GM19467 (cell line): ENCODE measurements around the gene FAM168B.

ENCODE experiments used
- ATAC-seq: cut with Tn5 transposase; IDR thresholded peaks from one replicate; pipeline ENCODE4 v1.9.1; 2021; ENCODE audit warnings: mild to moderate bottlenecking, moderate library complexity; ENCODE audit not compliant: unreplicated experiment

Gene FAM168B

DNA sequence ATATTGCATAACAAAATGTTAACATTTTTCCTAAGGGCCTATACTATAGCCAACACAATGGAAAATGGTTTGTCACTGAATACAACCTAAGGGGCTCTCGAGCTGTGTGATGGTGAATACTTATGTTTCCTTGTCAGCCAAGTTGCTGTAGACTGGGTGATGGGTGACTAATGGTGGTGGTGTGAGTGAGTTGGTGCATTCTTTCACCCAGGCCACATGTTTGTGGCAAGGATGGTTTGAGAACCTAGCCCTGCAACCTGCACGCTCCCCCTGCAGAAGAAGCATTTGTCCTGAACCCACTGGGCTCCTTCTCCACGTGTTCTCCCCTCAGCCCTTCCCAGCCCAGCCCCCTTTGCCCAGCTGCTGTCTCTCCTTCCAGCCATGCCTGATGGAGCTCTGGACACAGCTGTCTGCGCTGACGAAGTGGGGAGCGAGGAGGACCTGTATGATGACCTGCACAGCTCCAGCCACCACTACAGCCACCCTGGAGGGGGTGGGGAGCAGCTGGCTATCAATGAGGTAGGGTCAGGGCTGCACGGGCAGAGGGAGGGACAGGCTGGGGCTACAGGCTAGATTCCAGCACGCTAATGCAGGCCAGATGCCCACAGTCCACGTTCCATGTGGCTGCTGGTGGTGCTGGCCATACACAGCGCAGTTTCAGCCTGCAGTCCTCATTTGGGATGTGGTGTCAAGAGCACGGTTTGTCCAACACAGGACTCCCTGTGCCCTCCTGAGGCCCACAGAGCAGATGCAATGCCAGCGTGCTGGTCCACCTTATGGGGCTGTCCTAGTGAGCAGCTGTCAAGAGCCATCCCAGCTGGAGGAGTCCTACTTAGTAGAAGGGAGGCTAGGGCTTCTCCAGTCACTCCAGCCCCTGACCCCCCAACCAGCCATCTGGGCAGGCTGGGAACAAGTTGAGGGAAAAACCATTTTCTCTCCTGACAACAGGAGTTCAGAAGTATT is 65.4 kb downstream of the FAM168B start:
- no peak for ATAC-seq

DNA sequence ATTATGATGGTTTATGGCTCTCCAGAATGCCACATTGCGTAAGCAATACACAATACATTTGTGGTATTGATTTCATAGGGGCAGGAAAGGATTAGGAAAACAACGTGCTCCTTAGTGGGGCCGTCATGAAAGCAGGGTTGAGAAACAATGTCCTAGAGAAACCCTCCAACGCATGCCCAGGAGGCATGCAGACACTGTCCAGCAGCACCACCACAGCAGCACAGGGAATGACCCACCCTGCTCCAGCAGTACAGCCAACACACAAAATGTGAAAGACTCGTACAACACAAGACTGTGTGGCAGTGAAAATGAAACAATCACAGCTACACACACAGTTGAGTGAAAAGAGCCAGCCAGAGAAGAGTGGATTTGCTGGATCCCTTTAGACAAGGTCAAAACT is 66.3 kb downstream of the FAM168B start:
- no peak for ATAC-seq

DNA sequence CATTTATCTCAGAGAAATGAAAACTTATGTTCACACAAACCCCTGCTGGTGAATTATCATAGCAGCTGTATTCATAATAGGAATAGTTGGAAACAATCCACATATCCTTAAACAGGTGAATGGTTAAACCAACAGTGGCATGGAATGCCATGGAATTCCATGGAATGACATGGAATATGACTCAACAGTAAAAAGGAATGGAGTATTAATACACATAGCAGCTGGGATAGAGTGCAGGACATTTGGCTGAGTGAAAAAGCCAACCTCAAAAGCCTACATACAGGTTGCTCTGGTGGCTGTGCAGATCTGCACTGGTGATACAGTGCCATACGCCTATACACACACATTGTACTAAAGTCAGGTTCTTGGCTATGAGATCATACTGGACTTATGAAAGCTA is 69.5 kb downstream of the FAM168B start:
- ATAC-seq, result no peak

DNA sequence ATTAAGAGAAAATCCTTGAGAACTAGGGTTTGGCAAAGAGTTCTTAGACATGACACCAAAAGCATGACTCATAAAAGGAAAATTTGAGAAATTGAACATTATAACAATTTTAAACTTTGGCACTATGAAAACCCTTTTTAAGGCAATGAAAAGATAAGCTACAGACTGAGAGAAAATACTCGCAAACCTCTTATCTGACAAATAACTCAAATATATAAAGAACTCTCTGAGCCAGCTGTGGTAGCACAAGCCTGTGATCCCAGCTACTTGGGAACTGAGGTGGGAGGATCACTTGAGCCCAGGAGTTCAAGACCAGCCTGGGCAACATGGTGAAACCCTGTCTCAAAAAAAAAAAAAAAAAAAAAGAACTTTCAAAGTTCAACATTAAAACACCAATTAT is 70.5 kb downstream of the FAM168B start:
- ATAC-seq, result no peak

DNA sequence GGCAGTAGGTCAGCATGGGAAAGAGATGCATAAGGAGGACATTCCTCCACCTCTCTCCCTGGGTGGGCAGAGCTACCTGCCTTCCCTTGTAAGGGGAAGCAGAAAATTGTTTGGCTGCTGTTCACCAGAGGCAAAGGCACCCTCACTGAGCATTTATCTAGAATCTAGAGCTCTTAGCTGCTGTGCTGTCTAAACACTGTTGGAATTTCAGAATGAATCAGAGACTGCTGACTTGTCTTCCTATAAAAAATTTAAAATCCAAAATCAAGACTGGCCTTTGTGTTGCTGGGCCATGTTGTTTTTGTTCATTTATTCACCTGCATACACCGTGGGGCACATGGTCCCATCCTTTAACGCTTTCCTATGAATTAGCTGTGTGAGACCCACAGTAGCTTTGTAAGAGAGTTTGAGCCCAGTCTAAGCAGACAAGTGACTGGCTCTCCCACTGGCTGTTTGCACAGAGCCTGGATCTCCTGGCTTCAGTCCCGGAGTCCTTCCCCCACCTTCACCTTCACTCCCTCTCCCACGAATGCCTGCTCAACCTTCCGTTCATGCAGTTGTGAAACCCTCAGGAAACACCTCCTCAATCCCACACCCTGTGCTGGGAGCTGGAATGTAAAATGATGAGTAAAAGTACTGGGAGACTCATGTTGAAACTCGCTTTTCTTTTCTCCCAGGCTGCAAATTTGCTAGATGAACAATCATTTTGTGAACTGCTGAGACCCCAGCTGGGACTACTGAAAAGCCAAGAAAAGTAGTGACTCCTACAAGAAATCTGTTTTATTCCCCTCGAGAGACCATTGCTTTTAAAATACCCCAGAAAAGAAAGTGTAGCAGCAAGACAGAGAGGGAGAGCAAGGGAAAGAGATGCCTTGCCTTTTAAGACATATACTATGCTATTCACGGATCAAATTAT is 76.2 kb downstream of the FAM168B start:
- ATAC-seq, result no peak

DNA sequence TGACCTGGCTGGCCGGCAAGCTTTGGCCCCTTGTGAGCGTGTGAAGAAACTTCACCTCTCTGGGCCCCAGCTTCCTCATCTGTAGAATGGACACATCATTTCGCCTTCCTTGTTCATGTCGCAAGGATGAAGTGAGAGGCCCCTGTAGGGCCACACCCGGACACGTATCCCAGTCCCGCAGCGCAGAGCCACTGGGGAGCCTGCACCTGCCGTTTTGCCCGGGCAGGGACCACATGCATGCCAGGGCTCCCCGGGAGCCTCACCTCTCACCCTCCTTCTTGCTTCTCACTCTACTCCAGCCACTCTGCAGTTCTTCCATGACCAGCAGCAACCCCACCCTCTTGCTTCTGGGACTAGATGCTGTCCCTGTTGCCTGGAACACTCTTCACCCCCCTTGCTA is 77.5 kb downstream of the FAM168B start:
- ATAC-seq, result no peak

DNA sequence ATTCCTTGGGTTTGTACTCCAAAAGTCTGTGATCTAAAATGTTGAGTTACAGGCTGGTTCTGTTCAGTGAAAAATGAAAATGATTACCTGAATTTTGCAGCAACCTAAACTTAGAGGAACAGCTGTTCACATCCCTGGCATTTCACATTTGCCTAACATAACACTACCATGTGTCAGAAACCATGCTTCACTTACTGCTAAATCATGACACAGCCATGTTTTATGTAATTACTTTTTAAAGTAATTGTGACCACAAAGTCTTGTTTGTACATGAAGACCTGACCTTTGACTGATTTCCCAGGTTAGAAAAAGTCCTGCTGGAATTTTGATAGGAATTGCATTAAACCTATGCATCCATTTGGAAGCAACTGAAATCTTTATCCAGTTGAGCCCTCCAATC is 79.1 kb downstream of the FAM168B start:
- ATAC-seq, result no peak

DNA sequence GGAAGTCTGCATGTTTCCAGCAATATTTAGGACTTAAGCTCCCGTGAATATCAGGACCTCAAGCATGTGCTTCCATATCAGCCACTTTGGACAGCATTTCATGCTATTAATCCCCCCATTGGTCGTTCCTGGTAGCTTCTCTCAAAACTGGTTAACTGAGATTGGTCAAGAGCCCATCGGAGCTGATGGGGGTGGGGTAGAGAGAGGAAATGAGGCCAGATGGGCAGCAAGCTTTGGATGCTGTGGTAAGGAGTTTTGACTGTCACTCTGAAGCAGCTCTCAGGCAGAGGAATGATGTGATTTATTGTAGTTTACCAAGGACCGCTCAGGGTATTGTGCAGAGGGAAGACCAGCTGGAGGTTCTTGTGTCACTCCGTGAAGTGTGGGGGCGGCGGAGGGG is 81.8 kb downstream of the FAM168B start:
- ATAC-seq, result no peak

DNA sequence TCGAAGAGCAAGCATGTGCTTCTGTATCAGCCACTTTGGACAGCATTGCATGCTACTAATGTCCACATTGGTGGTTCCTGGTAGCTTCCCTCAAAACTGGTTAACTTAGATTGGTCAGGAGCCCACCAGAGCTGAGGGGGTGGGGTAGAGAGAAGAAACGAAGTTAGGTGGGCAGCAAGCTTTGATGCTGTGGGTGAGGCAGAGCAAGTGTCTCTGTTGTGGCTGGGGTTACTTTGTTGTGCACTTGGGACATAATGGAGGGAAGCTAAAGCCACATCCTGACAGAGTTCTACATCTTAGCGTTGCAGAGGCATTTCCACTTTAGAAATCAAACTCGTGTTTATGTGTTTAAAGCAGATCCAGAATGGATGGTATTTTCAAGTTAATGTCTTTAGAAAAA is 82.7 kb downstream of the FAM168B start:
- ATAC-seq, result no peak

DNA sequence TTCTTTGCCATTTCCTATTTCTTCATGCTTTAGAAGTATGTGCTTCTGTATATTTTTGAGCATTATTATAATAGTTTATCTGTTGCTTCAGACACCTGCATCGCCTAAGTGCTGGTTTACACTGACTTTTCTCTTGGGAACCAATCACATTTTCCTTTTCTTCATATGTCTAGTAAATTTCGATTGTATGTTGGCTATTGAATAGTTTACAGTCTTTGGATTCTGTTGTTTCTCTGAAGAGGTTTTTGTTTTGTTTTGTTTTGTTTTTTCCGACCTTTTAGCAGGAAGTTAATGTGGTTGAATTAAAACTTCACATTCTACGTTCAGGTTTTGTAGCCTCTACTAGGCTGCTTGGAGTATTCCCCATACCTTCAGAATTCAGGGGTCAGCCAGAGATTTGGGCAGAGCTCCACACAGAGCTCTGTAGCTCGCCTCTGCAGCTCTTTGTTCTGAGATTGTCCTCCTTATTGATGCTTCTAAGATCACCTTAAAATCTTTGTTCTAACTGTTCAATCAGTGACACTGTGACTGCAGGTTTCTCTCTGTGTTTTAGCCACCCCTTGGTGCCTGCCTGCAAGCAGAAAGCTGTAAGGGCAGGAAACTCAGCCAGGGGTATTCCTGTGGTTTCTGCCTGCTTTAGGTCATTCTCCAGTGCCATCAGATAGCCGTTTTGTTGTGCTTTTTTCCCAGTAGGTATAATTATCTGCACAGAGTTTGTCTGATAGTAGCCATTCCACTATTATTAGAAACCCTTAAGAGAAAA is 83.4 kb downstream of the FAM168B start:
- no peak for ATAC-seq

DNA sequence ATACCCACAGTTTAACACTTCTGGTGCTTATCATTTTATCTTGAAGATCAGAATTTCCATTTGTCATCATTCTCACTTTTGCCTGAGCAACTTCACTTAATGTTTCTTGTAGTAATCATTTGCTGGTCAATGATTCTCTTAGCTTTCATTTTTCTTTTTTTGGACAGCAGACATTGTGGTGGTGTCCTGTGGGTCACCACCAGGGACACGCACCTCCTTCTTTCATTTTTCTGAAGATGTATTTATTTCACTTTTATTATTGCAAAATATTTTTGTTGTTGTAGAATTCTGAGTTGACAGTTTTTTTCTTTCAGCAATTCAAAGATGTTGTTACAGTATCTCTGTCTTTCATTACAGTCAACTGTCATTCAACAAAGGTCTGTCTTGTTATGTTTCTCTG is 84.3 kb downstream of the FAM168B start:
- ATAC-seq, result no peak

DNA sequence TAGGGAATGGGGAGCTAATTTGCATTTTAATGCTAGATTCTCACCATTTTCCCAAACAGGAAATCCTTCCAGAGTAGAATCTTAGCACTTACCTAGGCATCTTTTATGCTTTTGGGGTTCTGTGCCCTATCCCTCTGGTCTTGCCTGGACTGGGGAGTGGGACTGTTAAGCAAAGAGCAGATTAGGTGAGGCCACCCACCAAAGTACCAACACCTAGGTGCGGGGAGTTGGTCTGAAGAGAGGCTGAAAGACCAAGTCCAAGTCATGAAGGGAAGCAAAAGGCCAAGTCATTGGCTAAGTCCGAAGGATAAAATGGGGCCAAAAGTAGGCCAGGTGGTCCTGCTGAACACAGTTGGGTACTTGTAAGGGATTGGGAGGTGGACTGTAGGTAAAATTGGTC is 86.7 kb downstream of the FAM168B start:
- ATAC-seq, result no peak

DNA sequence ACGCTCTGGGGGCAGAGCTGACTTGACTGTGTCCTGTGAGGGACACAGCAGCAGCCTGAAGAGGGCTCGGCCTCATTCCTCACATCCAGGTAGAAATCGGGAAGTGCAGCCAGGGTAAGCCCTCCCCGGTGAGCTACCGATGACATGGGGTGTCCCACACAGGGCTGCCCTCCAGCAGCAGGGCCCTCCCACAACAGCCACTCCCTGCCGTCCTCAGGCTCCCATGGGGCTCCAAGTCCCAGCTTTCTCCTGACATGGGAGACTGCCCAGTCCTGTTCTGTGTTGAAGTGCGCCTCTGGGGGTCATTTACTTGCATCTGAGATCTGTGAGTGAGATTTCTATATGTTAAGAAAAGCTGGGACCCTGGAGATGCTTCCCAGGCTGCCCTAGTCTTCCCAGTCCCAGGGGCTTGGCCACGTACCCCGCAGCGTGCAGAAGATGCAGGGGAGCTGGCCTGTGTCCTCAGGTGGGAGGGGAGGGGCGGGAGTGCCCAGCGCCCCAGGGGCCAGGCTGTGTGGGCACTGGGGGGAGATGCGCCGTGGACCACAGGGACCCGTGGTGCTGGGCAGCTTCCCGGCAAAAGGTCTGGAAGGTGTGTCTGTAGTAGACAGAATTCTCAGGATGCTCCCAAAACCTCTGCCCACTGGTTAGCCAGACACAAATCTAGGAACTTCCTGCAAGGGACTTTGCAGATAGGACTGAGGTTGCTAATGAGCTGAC is 87.9 kb downstream of the FAM168B start:
- ATAC-seq, result no peak

DNA sequence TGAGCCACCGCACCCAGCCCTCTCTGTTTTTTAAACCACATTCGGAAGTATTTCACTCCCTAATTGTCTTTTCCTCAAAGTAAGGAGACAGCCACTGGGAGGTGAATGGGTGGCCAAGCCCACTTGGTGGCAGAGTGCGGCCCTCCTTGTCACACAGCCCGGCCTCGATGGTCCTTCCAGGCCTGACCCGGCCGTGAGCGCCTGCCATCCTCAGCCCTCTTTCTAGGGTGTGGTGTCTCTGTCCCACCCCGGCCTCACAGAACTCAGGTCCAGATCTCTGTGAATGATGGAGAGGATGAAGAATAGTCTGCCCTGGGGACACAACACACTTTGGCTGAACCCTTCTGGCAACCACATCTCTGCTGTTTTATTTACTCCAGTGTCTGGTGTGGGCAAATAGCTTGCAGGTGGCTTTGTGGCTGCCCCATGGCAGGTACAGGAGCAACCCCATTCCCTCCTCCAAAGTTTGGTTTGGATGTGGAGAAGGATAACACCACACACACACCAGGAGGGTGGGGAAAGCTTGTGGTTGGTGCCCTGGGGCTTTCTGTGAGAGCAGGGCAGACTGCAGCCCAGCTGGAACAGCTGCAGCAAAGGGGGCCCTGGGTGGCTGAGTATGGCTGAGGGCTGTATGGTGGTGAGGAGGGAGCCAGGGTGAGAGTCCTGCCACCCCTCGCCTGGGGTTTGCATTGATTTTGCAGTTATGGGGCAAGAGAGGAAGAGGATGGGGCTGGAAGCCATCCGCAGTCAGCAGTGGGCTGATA is 88.6 kb downstream of the FAM168B start:
- no peak for ATAC-seq

DNA sequence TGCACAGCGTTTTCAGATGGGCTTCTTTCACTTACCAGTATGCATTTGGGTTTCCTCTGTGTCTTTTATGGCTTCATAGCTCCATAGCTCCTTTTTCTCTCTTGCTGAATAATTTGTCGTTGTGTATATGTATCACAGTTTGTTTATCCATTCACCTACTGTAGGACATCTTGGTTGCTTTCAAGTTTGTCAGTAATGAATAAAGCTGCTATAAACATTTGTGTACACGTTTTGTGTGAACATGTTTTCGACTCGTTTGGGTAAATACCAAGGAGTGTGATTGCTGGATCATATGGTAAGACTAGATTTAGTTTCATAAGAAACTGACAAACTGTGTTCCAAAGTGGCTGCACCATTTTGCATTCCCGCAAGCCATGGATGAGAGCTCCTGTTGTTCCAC is 94.7 kb downstream of the FAM168B start:
- no peak for ATAC-seq
